Stimulated activated CD4-positive, alpha-beta T cell treated with anti-CD3 and anti-CD28 coated beads, Interleukin-4, amount 100 ng/mL, for 48 hours (primary cell): ENCODE results near the gene FASN.

ENCODE experiments used
- DNase-seq, 2 donors: peaks; one replicate each; pipeline ENCODE4 v3.0.0-alpha.2; 2020; ENCODE audit warnings: low read depth in 2 of 2

Gene FASN

DNA sequence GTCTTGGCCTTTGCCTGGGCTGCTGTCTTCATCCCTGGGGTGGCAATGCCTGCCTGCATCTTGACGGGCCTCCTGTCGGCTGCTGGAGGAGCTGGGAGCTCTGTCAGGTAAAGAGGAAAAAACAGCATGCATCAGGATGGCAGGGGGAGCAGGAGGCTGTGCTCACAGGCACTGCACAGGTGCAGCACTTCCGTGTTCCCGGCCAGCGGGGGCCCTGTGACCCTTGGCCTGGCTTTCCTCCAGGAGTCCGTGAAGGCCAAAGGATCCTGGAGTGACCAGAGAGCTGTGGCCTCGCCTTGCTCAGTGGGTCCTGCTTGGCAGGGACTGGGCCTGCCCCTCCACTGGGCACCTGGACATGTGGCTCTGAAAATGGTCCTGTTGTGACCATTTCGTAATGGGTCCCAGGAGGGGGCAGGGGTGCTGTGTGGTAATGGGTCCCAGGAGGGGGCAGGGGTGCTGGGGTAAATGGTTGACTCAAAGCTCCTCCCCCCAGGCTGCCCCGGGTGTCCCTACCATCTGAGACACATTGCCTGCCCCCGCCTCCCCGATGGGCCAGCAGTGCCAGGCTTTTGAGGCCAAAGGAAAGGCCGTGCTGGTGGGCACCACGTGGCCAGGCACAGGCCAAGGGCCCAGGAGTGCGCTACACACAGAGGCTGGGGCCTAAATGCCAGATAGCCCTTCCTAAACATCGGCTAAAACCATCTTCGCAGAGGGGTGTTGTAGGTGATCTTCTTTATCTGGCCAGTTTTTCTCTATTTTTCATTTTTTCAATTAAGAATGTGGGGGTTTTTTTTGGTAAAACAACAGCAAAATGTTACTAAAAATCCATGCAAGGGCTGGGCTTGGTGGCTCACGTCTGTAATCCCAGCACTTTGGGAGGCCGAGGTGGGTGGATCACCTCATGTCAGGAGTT is 4.0 kb upstream of the FASN start:
- DNase-seq: no peak

DNA sequence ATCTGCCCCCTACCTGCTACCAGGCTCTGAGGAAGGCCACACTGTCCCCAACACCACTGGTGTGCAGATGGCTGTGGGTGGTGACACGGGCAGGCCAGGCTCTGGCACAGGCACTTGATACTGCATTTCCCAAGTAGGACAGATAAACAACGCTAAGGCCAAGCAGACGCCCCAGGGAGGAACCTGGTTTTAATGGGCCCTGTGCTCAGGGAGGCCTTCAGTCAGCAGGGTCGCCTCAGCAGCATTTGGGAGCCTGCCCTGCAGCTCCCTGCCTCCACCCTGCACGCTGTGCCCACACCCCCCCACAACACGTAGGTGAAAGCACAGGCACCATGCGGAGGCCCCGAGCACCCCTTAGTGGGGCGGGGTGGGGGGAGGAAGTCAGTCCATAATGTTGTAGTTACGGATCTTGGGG is 3.3 kb upstream of the FASN start:
- DNase-seq: no peak

DNA sequence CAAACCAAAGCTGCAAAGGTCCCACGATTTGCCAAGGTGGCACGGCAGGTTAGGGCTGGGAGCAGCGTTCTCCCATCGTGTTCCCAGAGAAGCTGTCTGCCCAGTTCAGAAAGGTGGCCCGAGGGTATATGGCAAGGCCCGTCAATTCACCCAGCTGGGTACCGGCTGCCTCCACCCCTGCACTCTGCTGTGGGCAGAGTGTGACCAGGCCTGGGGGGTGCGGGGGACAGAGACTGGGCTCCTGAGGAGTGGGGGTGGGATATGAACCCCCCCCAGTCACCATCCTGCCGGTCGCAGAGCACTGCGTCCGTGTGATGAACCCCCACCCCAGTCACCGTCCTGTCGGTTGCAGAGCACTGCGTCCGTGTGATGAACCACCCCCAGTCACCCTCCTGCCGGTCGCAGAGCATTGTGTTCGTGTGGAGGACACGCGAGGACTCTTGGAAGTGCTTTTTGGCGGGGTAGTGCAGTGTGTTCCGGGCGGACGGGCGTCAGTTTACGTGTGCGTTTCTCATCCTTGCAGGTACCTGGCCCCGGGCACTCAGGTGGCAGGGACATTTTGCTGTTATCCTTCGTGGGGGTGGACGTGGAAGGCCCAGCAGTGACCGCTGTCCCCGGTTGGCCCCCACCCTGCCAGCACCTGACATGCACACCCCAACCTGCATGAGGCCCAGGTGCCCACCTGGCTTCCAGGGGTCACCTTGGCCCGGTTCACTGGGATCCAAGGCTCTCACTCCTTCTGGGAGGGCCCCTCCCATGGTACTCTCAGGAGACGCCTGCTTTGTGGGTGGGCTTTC is 2.7 kb upstream of the FASN start:
- DNase-seq: no peak

DNA sequence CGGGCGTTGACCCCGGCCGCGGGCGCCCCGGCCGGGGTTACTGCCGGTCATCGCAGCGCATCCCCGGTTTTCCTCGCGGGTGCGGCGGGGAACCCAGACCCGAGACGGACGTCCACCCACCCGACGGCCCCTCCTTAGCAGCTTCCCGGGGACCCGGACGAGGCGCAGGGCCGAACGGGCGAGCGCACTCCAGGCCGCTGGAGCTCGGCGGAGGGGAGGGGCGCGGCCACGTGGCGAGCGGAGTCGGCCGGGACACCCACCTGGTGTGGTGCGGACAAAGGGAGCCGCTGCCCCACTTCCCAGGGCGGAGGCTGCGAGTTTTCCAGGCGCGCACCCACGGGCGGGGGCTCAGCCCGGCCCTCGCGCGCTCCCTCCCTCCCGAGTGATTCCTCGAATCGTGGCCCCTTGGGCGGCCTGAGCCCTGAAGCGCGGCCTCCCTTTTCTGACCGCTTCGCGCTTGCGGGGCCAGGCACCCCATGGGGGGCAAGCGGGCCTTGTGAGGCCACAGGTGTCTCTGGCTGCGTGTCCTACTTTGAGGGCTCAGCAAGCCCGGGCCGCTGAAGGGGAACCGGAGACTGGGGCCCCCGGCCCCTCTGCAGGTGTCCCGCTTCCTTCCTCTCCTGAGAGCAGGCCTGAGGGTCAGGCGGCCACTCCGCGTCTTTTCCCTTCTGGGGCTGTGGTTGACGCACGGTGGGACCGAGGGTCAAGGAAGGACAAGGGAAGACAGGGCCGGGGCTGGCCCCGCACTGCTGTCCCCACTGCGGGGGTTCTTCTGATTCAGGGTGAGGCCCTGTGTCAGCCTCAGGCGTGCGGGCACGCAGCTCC is 1.1 kb upstream of the FASN start:
- peak in 1 of 2 donors; percentile 26 for DNase-seq

DNA sequence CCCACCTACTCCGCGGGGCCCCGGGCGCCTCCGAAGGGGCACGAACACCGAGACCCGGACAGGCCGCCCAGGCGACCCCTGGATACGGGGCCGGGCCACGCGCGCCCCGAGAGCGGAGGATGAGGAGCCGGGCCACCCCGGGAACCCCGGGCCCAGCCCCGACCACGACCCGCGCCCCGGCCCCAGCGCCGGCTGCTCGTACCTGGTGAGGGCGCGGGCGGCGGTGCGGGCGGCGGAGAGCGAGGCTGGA is 192 bp downstream of the FASN start:
- DNase-seq: no peak

DNA sequence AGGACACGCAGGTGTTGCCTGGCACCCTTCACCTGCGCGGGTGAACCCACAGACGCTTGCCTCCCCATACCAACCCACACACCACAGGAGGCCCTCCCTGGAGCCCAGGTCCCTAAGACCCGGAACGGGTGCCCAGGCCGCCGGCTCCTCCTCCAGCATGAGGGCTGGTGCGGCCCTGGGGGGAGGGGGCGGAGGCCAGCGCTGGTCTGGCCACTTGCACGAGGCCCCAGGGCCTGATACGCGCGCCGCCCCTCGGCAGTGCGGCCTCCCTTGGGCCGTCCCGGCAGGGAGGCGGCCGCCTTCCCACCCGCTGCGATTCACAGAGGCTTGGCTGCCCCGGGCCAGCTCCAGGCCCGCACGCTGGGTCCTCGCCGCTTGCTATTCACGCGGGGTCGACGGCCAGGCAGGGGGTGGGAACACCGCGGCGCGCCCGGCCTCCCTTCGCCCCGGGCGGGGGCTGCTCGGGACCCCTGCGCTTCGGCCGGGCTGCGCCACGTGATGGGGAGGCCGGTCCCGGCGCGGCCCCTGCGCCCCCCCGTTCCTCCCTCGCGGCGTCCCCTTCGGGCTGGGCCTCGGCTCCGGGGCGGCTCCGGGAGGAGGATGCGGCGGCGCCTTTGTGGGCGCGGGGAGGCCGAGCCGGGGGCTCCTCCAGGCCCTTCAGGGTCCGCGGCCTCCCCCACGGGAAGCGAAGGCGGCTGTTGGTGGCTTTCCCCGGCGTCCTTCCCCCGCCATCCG is 685 bp downstream of the FASN start:
- DNase-seq: no peak

DNA sequence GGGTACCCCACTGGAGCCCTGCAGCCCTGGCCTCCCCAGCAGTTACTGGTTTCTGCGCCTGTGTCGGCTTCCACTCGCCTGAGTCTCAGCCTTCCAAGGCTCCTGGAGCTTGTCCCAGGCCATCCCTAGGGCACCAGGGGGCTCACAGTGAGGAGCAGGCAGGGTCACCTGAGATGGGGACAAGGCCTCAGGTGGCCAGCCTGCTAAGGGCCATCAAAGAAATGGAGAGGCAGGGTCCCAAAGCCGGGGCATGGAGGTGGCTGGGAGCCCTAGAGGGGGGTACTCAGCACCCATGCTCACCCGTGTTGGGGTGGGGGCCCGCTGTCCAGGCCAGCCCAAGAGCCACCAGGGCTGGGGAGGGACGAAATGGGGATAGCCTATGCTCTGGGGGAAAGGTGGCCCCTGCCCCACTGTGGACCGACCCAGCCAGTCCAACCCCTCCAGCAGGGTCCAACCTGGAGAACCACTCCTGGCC is 1.3 kb downstream of the FASN start:
- no peak for DNase-seq

- DNase-seq: no peak
Observed at GRCh38 chr17:82095777-82096708, 2.0 kb downstream of the FASN start.

GRCh38 chr17:82094931-82095776 is 2.9 kb downstream of the FASN start:
- DNase-seq: no peak

DNA sequence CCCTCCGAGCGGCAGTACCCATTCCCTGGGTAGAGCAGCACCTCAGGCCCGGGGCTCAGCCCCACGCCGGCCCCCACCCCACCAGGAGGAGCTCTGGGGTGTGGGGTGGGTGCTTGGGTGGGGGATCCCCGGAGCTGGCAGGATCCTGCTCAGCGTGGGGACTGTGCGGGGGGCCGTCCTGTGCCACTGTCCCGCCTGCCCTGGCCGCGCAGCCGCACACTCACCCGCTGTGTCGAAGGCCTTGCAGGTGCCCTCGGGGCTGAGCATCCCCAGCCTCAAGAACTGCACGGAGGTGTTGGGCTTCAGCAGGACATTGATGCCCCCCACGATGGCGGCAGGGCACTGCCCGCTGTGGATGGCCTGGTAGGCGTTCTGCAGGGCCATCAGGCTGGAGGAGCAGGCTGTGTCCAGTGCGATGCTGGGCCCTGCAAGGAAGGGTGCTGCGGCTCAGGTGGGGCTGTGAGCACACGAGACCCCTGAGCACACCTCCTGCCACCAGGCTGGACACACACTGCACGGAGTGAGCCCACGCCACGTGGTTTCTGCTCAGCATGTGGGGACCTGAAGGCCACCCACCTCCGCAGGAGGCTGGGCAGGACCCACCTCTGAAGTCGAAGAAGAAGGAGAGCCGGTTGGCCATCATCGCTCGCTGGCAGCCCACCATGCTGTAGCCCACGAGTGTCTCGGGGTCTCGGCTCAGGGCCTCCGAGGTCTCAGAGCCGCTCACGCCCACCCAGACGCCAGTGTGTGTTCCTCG is 4.9 kb downstream of the FASN start:
- no peak for DNase-seq

DNA sequence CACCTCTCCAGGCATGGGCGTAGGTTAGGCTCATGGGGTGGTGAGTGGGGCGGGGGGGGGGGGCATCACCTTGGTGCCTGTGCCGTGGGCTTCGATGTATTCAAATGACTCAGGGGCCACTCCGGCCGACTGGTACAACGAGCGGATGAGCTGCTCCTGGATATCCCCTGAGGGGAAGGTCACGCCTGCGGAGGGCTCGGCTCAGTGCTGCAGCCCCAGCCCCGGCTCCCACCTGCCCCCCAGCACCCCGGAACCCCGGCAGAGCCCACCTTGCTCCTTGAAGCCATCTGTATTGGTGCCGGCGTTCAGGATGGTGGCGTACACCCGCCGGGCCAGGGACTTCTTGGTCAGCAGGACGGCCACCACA is 5.4 kb downstream of the FASN start:
- no peak for DNase-seq

DNA sequence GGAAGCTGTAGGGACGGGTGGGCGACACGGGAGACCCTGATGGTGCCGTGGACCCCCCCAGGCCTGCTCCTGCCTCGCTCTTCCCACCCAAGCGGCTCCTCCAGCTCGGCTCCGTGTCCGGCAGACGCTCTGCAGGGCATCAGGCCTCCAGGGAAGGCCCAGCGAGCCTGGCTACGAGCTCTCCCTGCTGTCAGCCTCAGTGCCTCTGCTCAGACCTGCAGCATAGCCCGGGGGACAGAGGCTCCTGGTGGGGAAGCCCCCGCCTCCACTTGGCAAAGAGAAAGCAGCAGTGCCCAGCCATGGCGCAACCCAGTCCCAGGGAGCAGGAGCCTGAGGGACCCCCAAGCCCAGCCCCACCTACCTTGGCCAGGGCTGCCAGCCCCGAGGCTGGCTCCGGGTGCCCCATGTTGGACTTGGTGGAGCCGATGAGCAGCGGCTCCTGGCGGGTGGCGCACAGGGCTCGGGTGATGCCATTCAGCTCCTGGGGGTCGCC is 5.9 kb downstream of the FASN start:
- no peak for DNase-seq

DNA sequence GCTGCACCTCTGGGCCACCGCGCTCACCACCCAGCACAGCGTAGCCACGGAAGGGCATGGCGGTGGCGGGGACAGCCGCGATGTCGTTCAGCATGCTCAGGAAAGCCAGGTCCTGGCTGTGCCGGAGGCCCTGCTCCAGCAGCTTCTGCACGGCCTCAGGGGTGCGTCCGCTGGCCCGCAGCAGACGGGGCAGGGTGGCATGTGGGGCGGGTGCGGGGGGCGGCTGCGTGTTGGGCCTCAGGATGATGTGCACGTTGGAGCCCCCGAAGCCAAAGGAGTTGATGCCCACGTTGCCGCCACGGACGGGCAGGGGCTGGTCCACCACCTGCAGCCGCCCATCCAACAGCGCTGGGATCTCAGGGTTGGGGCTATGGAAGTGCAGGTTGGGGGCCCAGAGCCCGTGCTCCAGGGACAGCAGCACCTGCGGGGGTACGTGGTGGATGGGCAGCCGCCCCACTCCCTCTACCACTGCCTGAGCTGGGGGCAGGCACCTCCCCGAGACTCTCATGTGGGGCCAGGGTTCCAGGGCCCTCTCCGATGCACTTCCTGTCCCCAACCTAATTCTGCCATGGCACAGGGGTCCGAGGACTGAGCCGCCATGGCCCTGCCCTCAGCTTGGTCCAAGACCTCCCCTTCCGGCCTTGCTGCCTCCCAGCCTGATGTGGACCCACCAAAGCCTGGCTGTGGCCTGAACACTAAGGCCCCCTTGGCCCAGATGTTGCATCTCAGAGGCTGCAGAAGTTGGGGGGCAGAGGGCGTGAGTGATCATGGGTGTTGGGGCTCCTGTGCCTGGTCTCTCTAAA is 6.6 kb downstream of the FASN start:
- no peak for DNase-seq

GRCh38 chr17:82090549-82091263 is 7.3 kb downstream of the FASN start:
- no peak for DNase-seq

DNA sequence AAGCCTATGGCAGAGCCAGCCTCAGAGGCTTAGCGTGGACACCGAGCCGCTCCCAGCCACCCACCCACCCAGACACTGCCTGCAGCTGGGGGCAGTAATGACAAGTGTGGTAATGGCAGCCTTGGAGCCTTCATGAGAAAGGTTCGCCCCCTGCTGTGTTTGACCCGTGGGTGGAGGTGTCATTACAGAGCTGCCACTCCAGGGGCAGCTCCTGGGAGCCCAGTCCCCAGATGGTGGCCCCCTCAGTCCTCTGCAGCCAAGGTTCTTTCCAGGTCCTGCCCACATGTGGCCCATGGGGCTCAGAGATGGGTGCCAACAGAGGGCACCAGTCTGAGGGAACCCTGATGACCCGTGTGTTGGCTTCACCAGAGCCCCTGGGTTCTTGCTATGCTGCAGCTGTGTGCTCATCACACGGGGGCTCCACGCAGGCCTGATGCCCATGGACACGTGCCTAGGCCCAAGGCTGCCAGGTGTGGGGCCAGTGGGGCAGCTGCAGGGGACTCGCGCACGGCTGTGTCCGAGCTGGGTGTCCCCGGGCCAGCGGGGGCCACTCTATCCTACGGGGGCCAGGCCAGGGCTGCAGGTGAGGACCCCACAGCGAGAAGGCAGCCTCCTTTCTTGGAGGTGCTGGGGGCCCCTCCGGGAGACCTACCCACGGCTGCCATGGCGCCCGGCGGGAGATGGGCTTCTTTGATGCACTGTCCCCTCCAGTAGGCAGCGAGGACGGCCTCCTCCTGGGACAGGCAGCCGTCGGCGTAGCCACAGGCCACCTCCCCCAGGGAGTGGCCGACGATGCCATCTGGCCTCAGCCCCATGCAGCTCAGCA is 8.1 kb downstream of the FASN start:
- no peak for DNase-seq
